Vagina (tissue), 2 donors: ENCODE data around the gene TMEM203. TPM values are rescaled to one million over a fixed set of nuclear protein-coding genes. Genes with fewer than 3 reads are reported as not detected.

Experiments used
- DNase-seq, 2 donors: peaks; one replicate each; pipeline ENCODE4 v3.0.0-alpha.2; 2017; ENCODE audit errors: extremely low spot score in 2 of 2
- H3K27ac ChIP-seq: fragments of 200-600 bp; sonication (generic); one replicate; pipeline ENCODE4 v1.5.1; 2019
- H3K27me3 ChIP-seq: fragments of 200-600 bp; sonication (generic); one replicate; pipeline ENCODE4 v1.5.1; 2019
- H3K36me3 ChIP-seq, 2 donors: fragments of 200-600 bp; sonication (generic); one replicate each; pipeline ENCODE4 v1.5.1; 2017 to 2019
- H3K4me1 ChIP-seq: fragments of 200-600 bp; sonication (generic); one replicate; pipeline ENCODE4 v1.5.1; 2019
- H3K4me3 ChIP-seq, 2 donors: fragments of 200-600 bp; sonication (generic); 1 replicate in 1 of 2; 2 replicates in 1 of 2; pipeline ENCODE4 v1.5.1; 2016 to 2019
- H3K9me3 ChIP-seq: fragments of 200-600 bp; sonication (generic); one replicate; pipeline ENCODE4 v1.5.1; 2019
- POLR2A ChIP-seq, 2 donors: fragments of 450-650 bp; IDR thresholded peaks; one replicate each; pipeline ENCODE4 v1.6.1; 2017; ENCODE audit warnings: antibody characterized with exemption in 2 of 2, mild to moderate bottlenecking in 2 of 2, moderate library complexity in 2 of 2
- POLR2AphosphoS5 ChIP-seq, 2 donors: sonication (generic); formaldehyde crosslinking; IDR thresholded peaks; one replicate each; pipeline ENCODE4 v1.9.0; 2017; ENCODE audit warnings: antibody characterized with exemption in 2 of 2, mild to moderate bottlenecking in 2 of 2, low read depth in 1 of 2; ENCODE audit not compliant: insufficient read depth in 1 of 2
- intact Hi-C: fragments of 100-400 bp; cut with DNase I; formaldehyde crosslinking; loops from one replicate; pipeline ENCODE4 v1.15.1; 2023
- total RNA-seq: library from RNA; depleted of rRNA; stranded (reverse); fragments of >200 nt; gene quantifications from one replicate; pipeline ENCODE4 v1.2.3, GENCODE V29; 2016
- TF ChIP-seq, protein P1 (sequence below), 3 experiments: fragments of 450-650 bp in 2 of 3; fragments of 200-600 bp in 1 of 3; sonication (generic) in 1 of 3; IDR thresholded peaks; one replicate each; pipeline ENCODE4 v1.5.1; 2017 to 2019; ENCODE audit warnings: antibody characterized with exemption in 3 of 3, mild to moderate bottlenecking in 2 of 3, moderate library complexity in 2 of 3

The TMEM203 gene
- total RNA-seq, 1 donor from 2014 or later = 24.6 TPM

DNA sequence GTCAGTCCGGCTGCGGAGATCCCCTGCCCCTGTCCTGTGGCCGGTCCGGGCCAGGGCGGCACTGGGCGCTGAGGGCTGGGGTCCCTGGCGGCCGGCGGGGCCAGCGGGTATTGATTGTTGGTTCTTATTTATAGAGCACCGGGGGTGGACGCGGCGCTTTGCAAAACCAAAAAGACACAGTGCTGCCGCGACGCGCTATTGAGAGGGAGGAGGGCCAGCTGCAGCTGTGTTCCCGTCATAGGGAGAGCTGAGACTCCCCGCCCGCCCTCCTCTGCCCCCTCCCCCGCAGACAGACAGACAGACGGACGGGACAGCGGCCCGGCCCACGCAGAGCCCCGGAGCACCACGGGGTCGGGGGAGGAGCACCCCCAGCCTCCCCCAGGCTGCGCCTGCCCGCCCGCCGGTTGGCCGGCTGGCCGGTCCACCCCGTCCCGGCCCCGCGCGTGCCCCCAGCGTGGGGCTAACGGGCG, 38.1 kb downstream of the TMEM203 start:
- Histone ChIP-seq H3K4me3 (no peak overlapping the region), H3K9me3 (no peaks in the 10 kb centered on the region), H3K27me3 (peaks cover 42% of the 10 kb centered on the region), H3K36me3 (no peaks in the 10 kb centered on the region), H3K27ac (no peak overlapping the region), H3K4me1 (peaks cover 39% of the 10 kb centered on the region)
- no peak for DNase-seq
- intact Hi-C loops = loop anchor here (10.0 kb wide), 1 partner anchor 247 kb away; no protein-coding TSS in a partner anchor
- TF ChIP-seq POLR2A (IDR thresholded peaks at IDR 0.05) (no peak), POLR2AphosphoS5 (IDR thresholded peaks at IDR 0.05; ENCODE audit: insufficient read depth in 1 of 2, low read depth in 1 of 2) (no peak)
- TF ChIP-seq, protein P1, sequence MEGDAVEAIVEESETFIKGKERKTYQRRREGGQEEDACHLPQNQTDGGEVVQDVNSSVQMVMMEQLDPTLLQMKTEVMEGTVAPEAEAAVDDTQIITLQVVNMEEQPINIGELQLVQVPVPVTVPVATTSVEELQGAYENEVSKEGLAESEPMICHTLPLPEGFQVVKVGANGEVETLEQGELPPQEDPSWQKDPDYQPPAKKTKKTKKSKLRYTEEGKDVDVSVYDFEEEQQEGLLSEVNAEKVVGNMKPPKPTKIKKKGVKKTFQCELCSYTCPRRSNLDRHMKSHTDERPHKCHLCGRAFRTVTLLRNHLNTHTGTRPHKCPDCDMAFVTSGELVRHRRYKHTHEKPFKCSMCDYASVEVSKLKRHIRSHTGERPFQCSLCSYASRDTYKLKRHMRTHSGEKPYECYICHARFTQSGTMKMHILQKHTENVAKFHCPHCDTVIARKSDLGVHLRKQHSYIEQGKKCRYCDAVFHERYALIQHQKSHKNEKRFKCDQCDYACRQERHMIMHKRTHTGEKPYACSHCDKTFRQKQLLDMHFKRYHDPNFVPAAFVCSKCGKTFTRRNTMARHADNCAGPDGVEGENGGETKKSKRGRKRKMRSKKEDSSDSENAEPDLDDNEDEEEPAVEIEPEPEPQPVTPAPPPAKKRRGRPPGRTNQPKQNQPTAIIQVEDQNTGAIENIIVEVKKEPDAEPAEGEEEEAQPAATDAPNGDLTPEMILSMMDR (IDR thresholded peaks at IDR 0.05) = no peak

DNA sequence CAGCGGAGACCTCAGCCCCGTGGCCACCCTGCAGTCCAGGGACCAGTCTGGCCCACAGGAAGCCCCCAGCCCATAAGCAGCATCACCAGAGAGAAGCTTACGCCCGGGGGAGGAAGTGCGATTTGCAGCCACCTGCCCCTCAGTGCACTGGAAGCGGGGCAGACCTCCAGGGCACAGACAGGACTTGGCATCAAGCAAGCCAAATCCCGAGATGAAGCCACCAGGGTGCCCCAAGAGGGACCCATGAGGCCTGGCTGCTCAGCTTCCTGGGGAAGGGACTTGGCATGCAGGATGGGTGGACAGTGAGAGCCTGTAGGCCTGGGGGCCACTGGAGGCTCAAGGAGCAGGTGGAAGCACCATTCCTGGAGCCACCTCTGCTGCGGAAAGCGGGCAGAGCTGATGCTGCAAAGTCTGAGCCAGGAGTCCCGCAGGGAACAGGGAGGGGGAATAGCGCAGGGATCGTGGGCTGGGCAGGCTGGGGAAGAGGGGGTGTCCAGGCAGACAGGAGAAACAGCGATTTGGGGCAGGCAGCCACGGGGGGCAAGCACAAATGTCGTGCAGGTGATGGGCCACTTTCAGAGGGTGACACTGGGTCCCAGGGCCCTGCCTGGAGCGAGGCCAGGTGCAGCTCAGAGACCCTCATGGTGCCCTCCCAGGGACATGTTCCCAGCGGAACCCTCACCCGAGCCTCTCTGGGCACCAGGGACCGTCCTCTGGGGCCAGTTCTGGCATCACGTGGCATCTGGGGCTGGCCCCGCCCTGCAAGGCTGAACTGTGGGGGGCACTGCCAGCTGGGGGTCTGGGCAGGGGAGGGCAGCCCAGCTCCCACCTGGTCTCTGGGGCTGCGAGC, 38.8 kb downstream of the TMEM203 start:
- Histone ChIP-seq H3K4me3 (no peak overlapping the region), H3K4me1 (peaks cover 46% of the 10 kb centered on the region), H3K9me3 (no peaks in the 10 kb centered on the region), H3K36me3 (no peaks in the 10 kb centered on the region), H3K27ac (no peak overlapping the region), H3K27me3 (peaks cover 45% of the 10 kb centered on the region)
- DNase-seq = no peak
- TF ChIP-seq, protein P1 (IDR thresholded peaks at IDR 0.05) = no peak
- TF ChIP-seq POLR2AphosphoS5 (IDR thresholded peaks at IDR 0.05; ENCODE audit: insufficient read depth in 1 of 2, low read depth in 1 of 2) (no peak), POLR2A (IDR thresholded peaks at IDR 0.05) (no peak)
- intact Hi-C loops = loop anchor here (10.0 kb wide), 1 partner anchor 248 kb away; no protein-coding TSS in a partner anchor

DNA sequence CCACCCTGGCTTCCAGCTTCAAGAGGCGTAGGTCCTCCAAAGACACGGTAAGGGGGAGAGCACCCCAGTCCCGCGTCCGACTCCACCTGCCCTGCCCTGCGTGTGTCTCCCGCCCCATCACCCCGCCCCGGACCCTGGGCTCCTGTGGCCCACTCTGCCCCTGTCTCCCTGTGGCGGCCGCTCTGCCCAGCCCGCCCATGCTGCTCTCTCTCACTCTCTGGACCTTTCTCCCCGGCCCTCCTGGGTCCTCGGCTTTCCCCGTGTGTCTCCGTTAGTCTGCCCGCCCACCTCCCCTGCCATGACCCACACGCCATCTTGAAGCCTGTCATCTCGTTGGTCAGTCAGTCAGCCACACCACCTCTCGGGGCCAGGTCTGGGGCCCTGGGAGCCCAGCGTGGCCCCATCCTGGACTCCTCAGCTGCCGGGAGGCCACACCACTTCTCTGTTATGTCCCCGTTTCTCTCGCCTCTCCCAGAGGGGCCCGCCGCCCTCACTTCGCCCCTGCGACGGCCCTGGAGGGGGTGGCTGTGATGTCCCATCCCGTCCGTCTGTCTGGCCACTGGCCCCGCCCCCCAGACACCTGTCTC, 40.1 kb downstream of the TMEM203 start:
- no peak overlapping the region for H3K27ac ChIP-seq
- no peak for TF ChIP-seq POLR2AphosphoS5 (IDR thresholded peaks at IDR 0.05; ENCODE audit: insufficient read depth in 1 of 2, low read depth in 1 of 2)
- TF ChIP-seq, protein P1 (IDR thresholded peaks at IDR 0.05) = no peak
- no peak for TF ChIP-seq POLR2A (IDR thresholded peaks at IDR 0.05)
- no peaks in the 10 kb centered on the region for H3K9me3 ChIP-seq
- peaks cover 51% of the 10 kb centered on the region for H3K4me1 ChIP-seq
- H3K4me3 ChIP-seq = no peak overlapping the region
- intact Hi-C loops = loop anchor here (10.0 kb wide), 1 partner anchor 249 kb away; no protein-coding TSS in a partner anchor
- H3K36me3 ChIP-seq = no peaks in the 10 kb centered on the region
- no peak for DNase-seq
- peaks cover 49% of the 10 kb centered on the region for H3K27me3 ChIP-seq

DNA sequence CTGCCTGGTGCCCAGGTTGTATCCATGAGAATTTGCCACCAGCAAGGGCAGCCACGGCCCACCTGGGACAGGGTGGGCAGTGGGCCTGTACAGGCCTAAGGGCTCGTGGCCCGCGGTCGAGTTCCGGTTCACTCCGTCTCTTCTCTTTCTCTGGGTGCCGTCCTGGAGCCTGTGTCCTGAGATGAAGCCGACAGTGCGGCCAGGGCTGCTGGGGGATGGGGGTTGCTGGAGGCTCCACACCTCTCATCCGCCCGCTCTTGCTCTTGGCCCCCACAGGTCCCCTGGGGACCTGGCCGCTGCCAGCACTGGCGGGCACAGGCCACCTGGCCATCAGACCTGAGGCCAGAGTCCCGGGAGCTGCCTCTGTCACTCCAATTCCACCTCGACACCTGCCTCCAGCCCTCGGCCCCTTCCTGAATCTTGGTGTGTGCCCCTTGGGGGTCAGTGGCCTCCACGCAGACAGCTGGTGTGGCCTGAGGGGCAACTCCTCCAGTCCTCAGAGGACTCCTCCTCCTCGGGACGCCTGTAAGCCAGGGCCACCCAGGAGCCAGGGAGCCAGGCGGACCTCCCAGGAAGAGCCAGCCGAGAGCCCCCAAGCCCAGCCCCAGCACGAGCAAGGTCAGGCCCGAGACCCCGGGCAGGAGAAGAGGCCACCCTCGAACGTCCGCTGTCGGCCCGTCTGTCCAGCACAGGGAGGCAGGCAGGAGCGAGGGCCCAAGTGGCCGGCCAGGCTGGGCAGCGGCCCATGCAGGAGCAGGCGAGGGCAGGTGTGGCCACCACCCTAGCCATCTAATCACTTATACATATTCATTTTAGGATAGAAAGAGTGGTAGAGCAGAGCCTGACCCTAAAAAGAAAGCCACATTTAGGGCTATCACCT, 40.8 kb downstream of the TMEM203 start:
- intact Hi-C loops = loop anchor here (10.0 kb wide), 1 partner anchor 250 kb away; no protein-coding TSS in a partner anchor
- Histone ChIP-seq H3K27me3 (peaks cover 44% of the 10 kb centered on the region), H3K4me3 (no peak overlapping the region), H3K4me1 (peaks cover 51% of the 10 kb centered on the region), H3K9me3 (no peaks in the 10 kb centered on the region), H3K36me3 (no peaks in the 10 kb centered on the region), H3K27ac (no peak overlapping the region)
- DNase-seq = no peak
- TF ChIP-seq POLR2A (IDR thresholded peaks at IDR 0.05) = no peak
- no peak for TF ChIP-seq POLR2AphosphoS5 (IDR thresholded peaks at IDR 0.05; ENCODE audit: insufficient read depth in 1 of 2, low read depth in 1 of 2)
- TF ChIP-seq, protein P1 (IDR thresholded peaks at IDR 0.05) = no peak
